Measurements from ENCODE around the gene SHANK3.
A peak's percentile ranks its signal among the peaks of the same experiment; 100 is the strongest.

Gene SHANK3

GRCh38 chr22:50678651-50679521, 6.3 kb downstream of the SHANK3 start:
- DNase-seq, result no peak

GRCh38 chr22:50683086-50683993, 10.7 kb downstream of the SHANK3 start:
- DNase-seq, result no peak

GRCh38 chr22:50683994-50684371, 11.4 kb downstream of the SHANK3 start:
- no peak for DNase-seq

- no peak for DNase-seq
These were observed 11.9 kb downstream of the SHANK3 start for GRCh38 chr22:50684501-50684900.

- DNase-seq, result no peak
These were observed 12.4 kb downstream of the SHANK3 start for GRCh38 chr22:50684986-50685385.

GRCh38 chr22:50686794-50687193, 14.2 kb downstream of the SHANK3 start:
- DNase-seq, result no peak

- no peak for DNase-seq
These were observed 15.2 kb downstream of the SHANK3 start for GRCh38 chr22:50687829-50688228.

GRCh38 chr22:50688448-50688847, 15.8 kb downstream of the SHANK3 start:
- no peak for DNase-seq

- no peak for DNase-seq
These were observed 18.9 kb downstream of the SHANK3 start for GRCh38 chr22:50691521-50691920.

GRCh38 chr22:50693462-50693861, 20.8 kb downstream of the SHANK3 start:
- no peak for DNase-seq

- DNase-seq, result no peak
These were observed 21.5 kb downstream of the SHANK3 start for GRCh38 chr22:50694099-50694605.

- DNase-seq, result no peak
These were observed 22.3 kb downstream of the SHANK3 start for GRCh38 chr22:50694766-50695420.

GRCh38 chr22:50695421-50696250, 23.0 kb downstream of the SHANK3 start:
- DNase-seq, result no peak

GRCh38 chr22:50696251-50696798, 23.7 kb downstream of the SHANK3 start:
- no peak for DNase-seq

GRCh38 chr22:50696799-50697561, 24.4 kb downstream of the SHANK3 start:
- DNase-seq, result peak; percentile 27

- DNase-seq, result no peak
These were observed 25.3 kb downstream of the SHANK3 start for GRCh38 chr22:50697667-50698506.

- no peak for DNase-seq
These were observed 25.9 kb downstream of the SHANK3 start for GRCh38 chr22:50698546-50698945.

- no peak for DNase-seq
These were observed 26.6 kb downstream of the SHANK3 start for GRCh38 chr22:50699001-50699755.

GRCh38 chr22:50699756-50700386, 27.2 kb downstream of the SHANK3 start:
- DNase-seq, result no peak
